RPMI8226 (cell line): ENCODE measurements around the gene SURF2.

ENCODE experiments used
- DNase-seq: peaks from one replicate; pipeline ENCODE4 v3.0.0-alpha.2; 2015

The SURF2 gene

GRCh38 chr9:133359399-133360175 lies 3.2 kb downstream of the SURF2 start:
- no peak for DNase-seq

- DNase-seq = no peak
These were observed 4.3 kb downstream of the SURF2 start for GRCh38 chr9:133360400-133361393.

DNA sequence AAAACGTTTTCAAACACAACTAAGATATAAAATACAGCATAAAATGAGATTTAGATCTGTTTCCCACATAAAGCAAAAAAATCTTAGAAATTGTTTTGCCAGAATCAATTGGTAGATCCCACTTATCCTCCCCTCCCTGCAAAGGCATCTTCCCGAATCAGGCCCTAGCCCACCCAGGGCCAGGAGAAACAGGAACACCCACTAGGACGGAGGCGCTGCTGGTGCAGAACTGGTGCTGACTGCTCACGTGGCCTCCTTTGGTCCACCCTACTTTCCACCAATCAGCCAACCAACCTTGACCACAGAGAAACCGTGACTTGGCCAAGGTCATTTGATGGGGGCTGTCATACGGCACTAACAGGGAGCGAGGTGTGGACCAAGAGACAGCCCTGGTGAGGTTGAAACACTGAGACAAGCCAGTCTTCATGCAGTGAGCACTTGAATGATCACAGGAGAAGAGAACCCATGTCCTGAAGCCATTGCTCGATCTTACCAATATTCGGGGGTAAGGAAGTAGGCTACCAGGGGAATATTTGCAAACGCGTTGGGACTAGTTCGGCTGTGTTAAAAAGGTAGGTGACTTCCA lies 5.2 kb downstream of the SURF2 start:
- no peak for DNase-seq

DNA sequence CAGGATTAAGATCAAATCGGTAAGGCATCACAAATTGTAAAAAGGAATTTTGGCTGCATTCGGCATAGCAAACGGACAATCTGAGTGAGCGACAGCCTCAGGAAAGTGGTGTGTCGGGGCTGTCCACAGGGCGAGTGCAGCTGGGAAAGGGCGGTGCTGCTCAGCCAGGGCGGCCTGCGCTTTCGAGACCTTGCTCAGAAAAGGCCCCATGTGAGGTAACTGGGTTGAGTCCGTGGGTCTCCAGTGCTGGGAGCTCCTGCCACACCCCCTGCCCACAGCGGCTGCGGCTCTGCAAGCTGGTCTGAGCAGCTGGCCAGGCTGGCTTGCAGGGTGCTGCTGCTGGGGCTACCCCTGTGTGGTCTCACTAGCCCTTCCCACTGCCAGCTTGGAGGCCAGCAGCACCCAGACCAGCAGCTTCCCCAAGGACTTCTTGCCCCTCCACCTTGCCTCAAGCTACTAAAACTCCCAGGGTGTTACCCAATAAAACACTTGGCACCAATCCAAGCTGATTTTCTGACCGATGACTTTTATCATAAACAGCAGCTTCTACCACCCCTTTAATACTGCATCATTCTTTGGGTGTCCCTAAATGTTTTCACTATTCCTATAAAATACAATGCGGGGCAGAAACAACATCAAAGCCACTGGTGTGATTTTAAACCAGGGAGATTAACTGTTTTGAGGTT lies 6.2 kb downstream of the SURF2 start:
- no peak for DNase-seq

GRCh38 chr9:133366435-133366834 lies 10.1 kb downstream of the SURF2 start:
- DNase-seq = no peak

- no peak for DNase-seq
These were observed 10.9 kb downstream of the SURF2 start for GRCh38 chr9:133367221-133367620.

GRCh38 chr9:133367778-133368177 lies 11.4 kb downstream of the SURF2 start:
- no peak for DNase-seq

- DNase-seq = no peak
These were observed 12.0 kb downstream of the SURF2 start for GRCh38 chr9:133368249-133368881.

DNA sequence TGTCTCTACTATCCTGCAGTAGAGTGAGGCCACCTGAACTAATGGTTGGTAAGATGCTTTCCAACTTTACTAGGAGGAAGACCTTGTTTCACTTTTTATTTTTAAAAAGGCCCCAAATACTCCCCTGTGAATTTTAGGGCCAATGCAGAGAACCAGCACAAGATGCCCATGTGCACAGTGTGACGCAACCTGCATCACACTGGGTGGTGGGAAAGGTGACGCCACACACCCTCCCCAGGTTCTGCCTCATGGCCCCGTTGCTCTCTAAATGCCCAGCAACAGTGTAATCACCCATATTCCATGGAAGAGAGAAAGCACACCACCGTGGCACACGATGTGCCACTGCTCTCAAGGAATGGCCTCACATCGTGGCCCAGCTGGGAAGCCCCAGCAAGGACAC lies 13.1 kb downstream of the SURF2 start:
- no peak for DNase-seq

GRCh38 chr9:133369933-133370332 lies 13.6 kb downstream of the SURF2 start:
- no peak for DNase-seq

GRCh38 chr9:133370685-133371084 lies 14.3 kb downstream of the SURF2 start:
- DNase-seq = no peak

GRCh38 chr9:133371261-133371711 lies 14.9 kb downstream of the SURF2 start:
- no peak for DNase-seq

DNA sequence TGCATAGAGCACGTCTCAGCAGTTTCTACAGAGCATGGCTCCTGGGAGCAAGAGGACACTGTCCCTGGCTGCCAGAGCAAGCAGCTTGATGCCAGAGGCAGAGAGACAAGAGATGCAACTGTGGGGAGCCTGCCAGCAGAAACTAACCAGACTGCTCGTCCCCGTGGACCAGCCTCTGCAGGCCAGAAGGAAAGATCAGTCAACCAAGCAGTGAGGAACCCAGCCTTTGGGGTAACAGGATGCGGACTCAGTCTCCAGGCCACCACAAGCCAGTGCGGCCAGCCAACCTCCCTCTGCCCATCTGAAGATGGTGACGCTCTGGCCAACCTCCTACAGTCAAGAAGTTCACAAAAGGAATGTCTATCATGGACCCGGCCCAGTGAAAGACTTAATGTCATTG lies 15.8 kb downstream of the SURF2 start:
- no peak for DNase-seq

- DNase-seq = peak; percentile 3
These were observed 18.3 kb downstream of the SURF2 start for GRCh38 chr9:133374612-133375115.

DNA sequence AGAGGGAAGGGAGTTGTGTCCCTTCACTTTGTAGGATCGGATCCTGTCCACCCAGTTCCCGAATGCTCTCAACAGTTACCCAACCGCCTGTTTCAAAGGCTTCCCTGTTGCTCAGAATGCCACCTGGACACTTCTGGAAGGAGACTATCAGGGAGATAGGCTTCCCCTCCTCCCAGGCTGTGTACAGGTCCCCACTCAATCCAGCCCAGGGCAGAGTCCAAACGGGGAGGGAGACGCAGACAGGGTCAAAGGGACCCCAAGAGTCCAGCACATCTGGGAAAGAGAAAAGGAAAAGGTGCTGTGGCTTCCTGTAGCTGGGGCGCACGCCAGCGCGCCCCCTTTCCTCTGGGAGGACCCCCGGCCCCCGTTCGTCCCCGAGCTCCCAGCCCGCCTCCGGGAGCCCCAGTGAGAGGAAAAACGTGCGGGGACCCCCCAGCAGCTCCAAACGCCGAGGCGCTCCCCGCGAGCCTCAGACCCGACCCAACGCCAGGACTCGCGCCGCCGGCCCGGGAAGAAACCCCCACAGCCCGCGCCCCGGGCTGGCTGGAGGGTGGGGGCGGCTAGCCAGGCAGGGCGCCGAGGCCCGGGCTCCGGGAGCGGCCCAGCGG lies 18.9 kb downstream of the SURF2 start:
- DNase-seq = peak; percentile 43

DNA sequence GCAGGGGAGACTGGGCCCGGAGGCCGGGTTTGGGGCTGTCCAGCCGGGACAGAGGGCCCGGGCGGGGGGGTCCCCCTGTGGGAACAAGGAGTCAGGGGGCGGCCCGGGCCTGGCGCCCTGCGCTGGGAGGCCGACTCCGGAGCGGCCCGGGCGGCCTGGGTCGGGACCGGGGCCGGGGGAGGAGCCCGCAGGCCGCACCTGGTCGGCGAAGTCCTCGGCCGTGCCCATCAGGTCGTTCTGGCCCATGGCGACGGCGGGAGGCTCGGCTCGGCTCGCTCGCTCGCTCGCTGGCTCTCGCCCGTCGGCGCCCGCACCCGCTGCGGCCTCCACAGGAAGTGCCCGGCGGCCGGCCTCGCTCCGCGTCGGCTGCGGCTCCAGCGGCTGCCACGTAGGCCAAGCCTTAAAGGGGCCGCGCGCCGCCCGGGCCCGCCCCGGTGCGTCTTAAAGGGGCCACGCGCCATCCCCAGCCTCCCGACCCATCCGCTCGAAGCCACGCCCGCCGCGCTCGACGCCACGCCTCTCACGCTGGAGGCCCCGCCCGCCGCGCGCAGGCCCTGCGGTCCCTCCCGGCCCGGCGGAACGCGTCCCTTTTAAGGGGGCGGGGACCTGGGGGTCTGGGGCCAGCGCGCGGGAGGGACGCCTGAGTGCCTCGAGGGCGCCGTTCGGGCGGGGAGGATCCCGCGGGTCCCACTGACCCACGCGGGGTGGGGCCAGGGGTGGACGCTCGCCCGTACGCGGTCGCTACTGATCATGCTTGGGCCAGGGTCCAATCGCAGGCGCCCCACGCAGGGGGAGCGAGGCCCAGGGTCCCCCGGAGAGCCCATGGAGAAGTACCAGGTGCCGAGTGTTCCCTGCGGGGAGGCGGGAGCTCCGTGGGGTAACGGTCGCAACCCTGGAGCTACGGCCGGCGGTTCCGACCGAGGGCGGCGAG lies 19.6 kb downstream of the SURF2 start, which contains the start of the genes STKLD1 and SURF4:
TSS of gene STKLD1 (plus strand) at position 643 of the 931 bp plus-strand sequence. CDS start at position 751, 108 bp downstream.
TSS of gene SURF4 (minus strand) at position 337 of the 931 bp plus-strand sequence. CDS start at position 246, 91 bp downstream.
- peak; percentile 99 for DNase-seq

- DNase-seq = peak; percentile 3
These were observed 20.9 kb downstream of the SURF2 start for GRCh38 chr9:133377280-133377679.

DNA sequence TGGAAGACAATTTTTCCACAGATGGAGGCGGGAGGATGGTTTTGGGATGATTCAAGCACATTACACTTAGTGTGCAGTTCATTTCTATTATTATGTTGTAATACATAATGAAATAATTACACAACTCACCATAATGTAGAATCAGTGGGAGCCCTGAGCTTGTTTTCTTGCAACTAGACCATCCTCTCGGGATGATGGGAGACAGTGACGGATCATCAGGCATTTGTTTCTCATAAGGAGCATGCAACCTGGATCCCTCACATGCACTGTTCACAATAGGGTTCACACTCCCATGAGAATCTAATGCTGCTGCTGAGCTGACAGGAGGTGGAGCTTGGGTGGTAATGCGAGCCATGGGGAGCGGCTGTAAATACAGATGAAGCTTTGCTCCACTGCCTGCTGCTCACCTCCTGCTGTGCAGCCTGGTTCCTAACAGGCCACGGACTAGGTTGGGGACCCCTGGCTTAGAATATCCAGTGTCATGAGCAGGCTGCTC lies 21.4 kb downstream of the SURF2 start:
- DNase-seq = peak; percentile 8

GRCh38 chr9:133378408-133378962 lies 22.1 kb downstream of the SURF2 start:
- peak; percentile 47 for DNase-seq
